HCT116 (cell line): Measurements from ENCODE around the gene SAMD13. TPM values are rescaled to one million over a fixed set of nuclear protein-coding genes. Genes with fewer than 3 reads are reported as not detected.

ENCODE experiments used
- ATAC-seq: fragments of 200-7000 bp; cut with Tn5 transposase; 2 replicates; pipeline ENCODE4 v1.9.1; 2020; ENCODE audit warnings: mild to moderate bottlenecking, moderate library complexity
- BruUV-seq: library from RNA; stranded (reverse); fragments of 400-500 nt; replicated peaks from 2 replicates; lab custom pipeline; 2021; lab: Mats Ljungman, UMichigan
- CTCF ChIA-PET: fragments of 300-600 bp; sonication (Branson Sonifier 250); formaldehyde crosslinking; loops from one replicate; lab custom pipeline; 2021; ENCODE audit warnings: antibody characterized with exemption; lab: Charles Lee
- POLR2A ChIA-PET: fragments of 300-600, 350-600 bp; sonication (Branson Sonifier 250); formaldehyde crosslinking; loops from one replicate; lab custom pipeline; 2021; ENCODE audit warnings: antibody characterized with exemption; lab: Charles Lee
- RAD21 ChIA-PET, 2 experiments: fragments of 300-600 bp; sonication (Branson Sonifier 250); formaldehyde crosslinking; loops; one replicate each; lab custom pipeline; 2023; ENCODE audit warnings: low total read pairs in 2 of 2; ENCODE audit not compliant: uncharacterized antibody in 2 of 2, unreplicated experiment in 2 of 2, low non-redundant PET in 1 of 2; lab: Charles Lee
- DNase-seq: peaks from one replicate; pipeline ENCODE4 v3.0.0-alpha.2; 2010; ENCODE audit warnings: low read depth, low spot score
- H2AFZ ChIP-seq: fragments of 200-600 bp; shearing (Covaris generic), sonication (generic); 2 replicates; pipeline ENCODE4 v1.6.1; 2017; ENCODE audit warnings: low read depth, mixed run types, mixed read lengths, antibody characterized with exemption, low read length; ENCODE audit not compliant: poor library complexity, severe bottlenecking
- H3K27ac ChIP-seq: 2 replicates; pipeline ENCODE4 v1.5.1; 2012; ENCODE audit warnings: low read depth, low read length
- H3K27me3 ChIP-seq: fragments of 200-600 bp; sonication (generic); 2 replicates; pipeline ENCODE4 v1.6.1; 2016; ENCODE audit warnings: mixed run types, low read length, mixed read lengths; ENCODE audit not compliant: insufficient read depth
- H3K36me3 ChIP-seq, 2 experiments: fragments of 200-500 bp in 1 of 2; fragments of 200-600 bp in 1 of 2; sonication (Bioruptor generic) in 1 of 2; sonication (generic) in 1 of 2; 2 replicates each; pipeline versions ENCODE4 v1.5.1 to v1.6.1; 2014 to 2016; ENCODE audit warnings: low read length in 2 of 2, inconsistent platforms in 1 of 2, mixed read lengths in 1 of 2, mixed run types in 1 of 2; ENCODE audit not compliant: insufficient read depth in 2 of 2, control insufficient read depth in 1 of 2
- H3K4me1 ChIP-seq, 2 experiments: fragments of 200-600 bp in 1 of 2; sonication (generic) in 1 of 2; 2 replicates each; pipeline versions ENCODE4 v1.5.1 to v1.6.1; 2012 to 2017; ENCODE audit warnings: low read length in 2 of 2, inconsistent platforms in 1 of 2, mild to moderate bottlenecking in 1 of 2, mixed read lengths in 1 of 2, mixed run types in 1 of 2, moderate library complexity in 1 of 2; ENCODE audit not compliant: insufficient read depth in 2 of 2, control insufficient read depth in 1 of 2
- H3K4me2 ChIP-seq: fragments of 200-600 bp; sonication (generic); 2 replicates; pipeline ENCODE4 v1.6.1; 2017; ENCODE audit warnings: mixed run types, low read length, mixed read lengths
- H3K4me3 ChIP-seq, 2 experiments: fragments of 200-600 bp in 1 of 2; sonication (generic) in 1 of 2; replicated peaks in 1 of 2; 2 replicates each; pipeline ENCODE4 v1.5.1; 2011 to 2016; ENCODE audit warnings: low read length in 2 of 2, control low read depth in 1 of 2, low read depth in 1 of 2, mild to moderate bottlenecking in 1 of 2, mixed read lengths in 1 of 2, mixed run types in 1 of 2
- H3K79me2 ChIP-seq: fragments of 200-600 bp; sonication (generic); 2 replicates; pipeline ENCODE4 v1.6.1; 2017; ENCODE audit warnings: mild to moderate bottlenecking, mixed run types, low read length, moderate library complexity, mixed read lengths; ENCODE audit not compliant: insufficient read depth
- H3K9ac ChIP-seq: fragments of 200-600 bp; sonication (generic); 2 replicates; pipeline ENCODE4 v1.6.1; 2016; ENCODE audit warnings: low read length, mixed read lengths
- H3K9me2 ChIP-seq: fragments of 200-600 bp; sonication (generic), shearing (Covaris generic); 2 replicates; pipeline ENCODE4 v1.6.1; 2017; ENCODE audit warnings: mixed run types, mild to moderate bottlenecking, moderate library complexity; ENCODE audit not compliant: insufficient read depth
- H3K9me3 ChIP-seq, 2 experiments: fragments of 200-500 bp in 1 of 2; fragments of 200-600 bp in 1 of 2; sonication (Bioruptor generic) in 1 of 2; sonication (generic) in 1 of 2; 2 replicates each; pipeline ENCODE4 v1.6.1; 2014 to 2017; ENCODE audit warnings: low read length in 2 of 2, mixed read lengths in 2 of 2, inconsistent platforms in 1 of 2, low read depth in 1 of 2, mild to moderate bottlenecking in 1 of 2, mixed run types in 1 of 2, moderate library complexity in 1 of 2; ENCODE audit not compliant: control insufficient read depth in 1 of 2, insufficient read depth in 1 of 2
- H4K20me1 ChIP-seq: fragments of 200-600 bp; sonication (generic), shearing (Covaris generic); 2 replicates; pipeline ENCODE4 v1.6.1; 2017; ENCODE audit warnings: mixed run types, mild to moderate bottlenecking, moderate library complexity; ENCODE audit not compliant: insufficient read depth
- FOSL1 ChIP-seq: IDR thresholded peaks from 2 replicates; pipeline ENCODE4 v1.6.1; 2012; ENCODE audit warnings: low read depth
- POLR2AphosphoS5 ChIP-seq: IDR thresholded peaks from 2 replicates; pipeline ENCODE4 v1.6.1; 2011; ENCODE audit warnings: mild to moderate bottlenecking, low read depth, low read length, moderate library complexity
- SIN3A ChIP-seq: IDR thresholded peaks from 2 replicates; pipeline ENCODE4 v1.6.1; 2012; ENCODE audit warnings: low read depth
- SP1 ChIP-seq: IDR thresholded peaks from 2 replicates; pipeline ENCODE4 v1.6.1; 2012; ENCODE audit warnings: low read depth
- TCF7L2 ChIP-seq: IDR thresholded peaks from 2 replicates; pipeline ENCODE4 v1.7.0; 2011; ENCODE audit warnings: borderline replicate concordance, inconsistent platforms; ENCODE audit not compliant: insufficient read depth, insufficient read length; ENCODE audit errors: extremely low read depth
- ZFX ChIP-seq: fragments of 450-650 bp; IDR thresholded peaks from 2 replicates; pipeline ENCODE4 v1.6.1; 2017
- intact Hi-C: fragments of 100-400 bp; cut with micrococcal nuclease; formaldehyde crosslinking; loops from 2 replicates; pipeline ENCODE4 v1.10.0; 2022
- total RNA-seq: library from RNA; stranded (reverse); gene quantifications from one replicate; pipeline ENCODE4 v1.2.1, GENCODE V29; 2021; ENCODE audit not compliant: unreplicated experiment

The SAMD13 gene
- total RNA-seq, 1 experiment from 2014 or later: 14.9 TPM

DNA sequence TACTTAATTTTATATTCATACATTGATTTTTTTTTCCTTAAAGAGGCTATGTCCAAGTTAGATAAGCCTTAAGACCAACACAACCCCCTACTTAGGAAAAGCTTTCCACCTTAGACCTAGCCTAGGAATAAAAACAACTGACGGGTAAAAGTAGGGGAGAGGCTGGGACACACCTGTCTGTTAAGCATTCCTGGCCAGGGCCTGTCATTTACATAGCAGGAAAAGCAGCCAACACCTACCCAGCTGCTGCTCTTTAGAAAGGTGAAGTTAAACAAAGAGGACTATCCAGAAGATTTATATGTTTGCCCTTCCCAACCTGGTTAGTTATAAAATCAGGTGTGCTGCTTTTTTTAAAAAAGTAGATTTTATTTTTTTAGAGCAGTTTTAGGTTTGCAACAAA, 29.1 kb upstream of the SAMD13 start:
- Histone ChIP-seq H3K27ac (peak overlapping the region; percentile 89), H3K9ac (peak overlapping the region; percentile 35)

DNA sequence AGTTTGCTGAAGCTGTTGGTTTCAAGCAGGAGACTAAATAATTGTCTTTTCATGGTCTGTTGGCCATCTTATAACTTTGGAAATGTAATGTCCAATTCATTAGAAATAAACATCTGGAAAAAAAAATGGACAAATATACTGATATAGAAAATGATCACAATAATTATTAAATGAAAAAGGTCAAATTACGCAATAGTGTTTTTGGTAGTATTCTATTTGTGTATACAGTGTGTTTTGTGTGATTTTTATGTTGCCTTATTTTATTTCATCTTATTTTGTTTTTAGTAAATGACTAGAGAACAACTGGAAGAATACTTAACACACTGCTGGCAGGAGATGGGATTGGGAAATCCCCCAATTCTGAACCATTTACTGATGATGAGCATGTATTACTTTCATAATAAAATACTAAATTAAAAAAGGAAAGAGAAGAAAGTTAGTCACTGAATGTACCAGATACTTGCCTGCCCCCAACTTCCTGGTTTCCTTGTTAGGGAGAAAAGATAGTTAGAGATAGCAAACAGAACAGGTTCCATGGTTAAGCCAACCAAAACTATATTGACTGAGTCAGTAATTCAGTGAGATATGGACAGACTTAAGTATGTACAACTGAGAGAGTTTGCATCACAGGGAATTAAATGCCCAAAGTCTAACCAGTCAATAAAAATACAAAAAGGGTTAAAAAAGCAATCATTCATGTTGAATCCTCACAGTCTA, 24.0 kb upstream of the SAMD13 start:
- Histone ChIP-seq H3K36me3 (no peaks in the 10 kb centered on the region), H3K9me2 (no peaks in the 10 kb centered on the region), H3K4me3 (no peak overlapping the region), H3K9ac (no peak overlapping the region), H3K27ac (no peak overlapping the region), H3K9me3 (no peaks in the 10 kb centered on the region), H3K4me2 (no peak overlapping the region), H2AFZ (no peak overlapping the region), H4K20me1 (no peaks in the 10 kb centered on the region), H3K27me3 (no peaks in the 10 kb centered on the region), H3K79me2 (no peaks in the 10 kb centered on the region)
- ChIA-PET RAD21 (no interaction called here), POLR2A (no interaction called here), CTCF (no interaction called here)
- BruUV-seq: no TSS peak
- ATAC-seq (no peak), DNase-seq (no peak)
- intact Hi-C loops: no loop called here
- no peak for TF ChIP-seq FOSL1
- TF ChIP-seq, all 23 proteins: peak for 0
- H3K4me1 ChIP-seq: peaks cover 8% of the 10 kb centered on the region in 2 experiments; a peak in 3 of 4 replicates

More for the DNA sequence above, 29.1 kb upstream of the SAMD13 start:
- Histone ChIP-seq H3K9me2 (no peaks in the 10 kb centered on the region), H2AFZ (peak overlapping the region; percentile 89), H3K4me1 (peaks cover 44 to 48% of the 10 kb centered on the region in 2 experiments), H3K9me3 (no peaks in the 10 kb centered on the region), H3K79me2 (no peaks in the 10 kb centered on the region), H4K20me1 (no peaks in the 10 kb centered on the region), H3K4me3 (0 out of 4 replicates have a peak overlapping the region, but pooled peaks of 1 of the 2 experiments have one; percentile 2), H3K4me2 (peak overlapping the region; percentile 57), H3K36me3 (no peaks in the 10 kb centered on the region), H3K27me3 (no peaks in the 10 kb centered on the region)
- ATAC-seq: peak; percentile 63
- intact Hi-C loops: no loop called here
- POLR2A ChIA-PET: interaction anchor here (0.7 kb wide), 1 partner anchor 161 kb away, joined by 3 read pairs; no protein-coding TSS in a partner anchor
- RAD21 ChIA-PET: no interaction called here
- CTCF ChIA-PET: no interaction called here
- TF ChIP-seq ZFX: no peak
- 0 out of 2 replicates have a peak, but pooled peaks have one; percentile 12 for TF ChIP-seq POLR2AphosphoS5
- TF ChIP-seq SP1: 0 out of 2 replicates have a peak, but pooled peaks have one; percentile 8
- no peak for TF ChIP-seq TCF7L2
- no peak for TF ChIP-seq SIN3A
- no peak for DNase-seq
- BruUV-seq: no TSS peak
